HEK293 (cell line): ENCODE results near the gene TALDO1.

Experiments used
- CTCF ChIA-PET: fragments of 350-600 bp; formaldehyde crosslinking; extraction: SDS; loops from one replicate; lab custom pipeline; 2021; ENCODE audit warnings: antibody characterized with exemption; lab: Yijun Ruan, JAX
- POLR2A ChIA-PET: fragments of 300-600 bp; formaldehyde crosslinking; extraction: SDS; loops from one replicate; lab custom pipeline; 2020; ENCODE audit warnings: antibody characterized with exemption, inconsistent platforms; lab: Yijun Ruan, JAX
- H3K27ac ChIP-seq: fragments of 200-500 bp; sonication (Bioruptor generic); 2 replicates; pipeline ENCODE4 v1.5.1; 2014; ENCODE audit warnings: low read depth, low read length, control low read depth, inconsistent platforms; ENCODE audit errors: extremely low read depth
- H3K36me3 ChIP-seq, 2 experiments: fragments of 200-500 bp in 1 of 2; sonication (Bioruptor generic) in 1 of 2; 1 replicate in 1 of 2; 2 replicates in 1 of 2; pipeline ENCODE4 v1.5.1; 2014 to 2017; ENCODE audit warnings: inconsistent platforms in 2 of 2, low read length in 2 of 2; ENCODE audit not compliant: control insufficient read depth in 2 of 2, insufficient read depth in 1 of 2
- H3K4me1 ChIP-seq: fragments of 200-500 bp; sonication (Bioruptor generic); 2 replicates; pipeline ENCODE4 v1.5.1; 2014; ENCODE audit warnings: mild to moderate bottlenecking, low read length, inconsistent platforms; ENCODE audit not compliant: control insufficient read depth, insufficient read depth
- H3K4me3 ChIP-seq: 2 replicates; pipeline ENCODE4 v1.5.1; 2011; ENCODE audit warnings: low read depth, mild to moderate bottlenecking, control low read depth, low read length, moderate library complexity
- H3K9me3 ChIP-seq: fragments of 200-500 bp; sonication (Bioruptor generic); 2 replicates; pipeline ENCODE4 v1.5.1; 2014; ENCODE audit warnings: low read depth, low read length, inconsistent platforms; ENCODE audit not compliant: control insufficient read depth, insufficient read depth
- KLF1 ChIP-seq: fragments of 450-650 bp; formaldehyde crosslinking; IDR thresholded peaks from 2 replicates; pipeline ENCODE4 v1.5.1; 2016; ENCODE audit warnings: missing biosample characterization, missing genetic modification characterization
- KLF8 ChIP-seq: fragments of 450-650 bp; formaldehyde crosslinking; IDR thresholded peaks from 2 replicates; pipeline ENCODE4 v1.5.1; 2016; ENCODE audit warnings: missing biosample characterization, missing genetic modification characterization
- SCRT1 ChIP-seq: fragments of 450-650 bp; formaldehyde crosslinking; IDR thresholded peaks from 2 replicates; pipeline ENCODE4 v1.5.1; 2016; ENCODE audit warnings: missing biosample characterization, missing genetic modification characterization, borderline replicate concordance
- SCRT2 ChIP-seq: fragments of 450-650 bp; formaldehyde crosslinking; IDR thresholded peaks from 2 replicates; pipeline ENCODE4 v1.5.1; 2016; ENCODE audit warnings: missing biosample characterization, missing genetic modification characterization
- SP2 ChIP-seq: fragments of 450-650 bp; formaldehyde crosslinking; IDR thresholded peaks from 2 replicates; pipeline ENCODE4 v1.5.1; 2016; ENCODE audit warnings: missing biosample characterization, missing genetic modification characterization
- ZNF560 ChIP-seq: fragments of 450-650 bp; formaldehyde crosslinking; IDR thresholded peaks from 2 replicates; pipeline ENCODE4 v1.5.1; 2017; ENCODE audit warnings: missing biosample characterization, missing genetic modification characterization, borderline replicate concordance
- ZNF600 ChIP-seq: fragments of 450-650 bp; formaldehyde crosslinking; IDR thresholded peaks from 2 replicates; pipeline ENCODE4 v1.5.1; 2016; ENCODE audit warnings: missing biosample characterization, missing genetic modification characterization
- ZNF610 ChIP-seq: fragments of 450-650 bp; formaldehyde crosslinking; IDR thresholded peaks from 2 replicates; pipeline ENCODE4 v1.5.1; 2016; ENCODE audit warnings: missing biosample characterization, missing genetic modification characterization, borderline replicate concordance
- ZNF747 ChIP-seq: fragments of 450-650 bp; formaldehyde crosslinking; IDR thresholded peaks from 2 replicates; pipeline ENCODE4 v1.5.1; 2016; ENCODE audit warnings: missing biosample characterization, missing genetic modification characterization
- TF ChIP-seq, protein P1 (sequence below): fragments of 450-650 bp; formaldehyde crosslinking; IDR thresholded peaks from 2 replicates; pipeline ENCODE4 v1.5.1; 2016; ENCODE audit warnings: missing biosample characterization, missing genetic modification characterization
- TF ChIP-seq, protein P2 (sequence below): sonication (generic); formaldehyde crosslinking; IDR thresholded peaks from 2 replicates; pipeline ENCODE4 v1.8.1; 2022; ENCODE audit warnings: mild to moderate bottlenecking, moderate library complexity, missing genetic modification reagents

Gene TALDO1

GRCh38 chr11:704228-704674 is 43.0 kb upstream of the TALDO1 start:
- POLR2A ChIA-PET = interaction anchor here (1.1 to 2.4 kb wide), 4 partner anchors 8 to 144 kb away, joined by 3 to 19 read pairs (median 4); partner anchors contain the start of genes DEAF1, LMNTD2 and TMEM80
- TF ChIP-seq ZNF560 (tag by site-specific recombination) = no peak
- peak; percentile 46; the same call in 1 of the 2 replicates for TF ChIP-seq SCRT1 (tag by site-specific recombination)
- peak; percentile 60 for TF ChIP-seq SCRT2 (tag by site-specific recombination)
- TF ChIP-seq ZNF747 (tag by site-specific recombination) = no peak
- TF ChIP-seq, all 188 proteins: peak for 2
- CTCF ChIA-PET = interaction anchor here (0.6 to 1.0 kb wide), 2 partner anchors 23 to 127 kb away, joined by 4 to 6 read pairs; no protein-coding TSS in a partner anchor
- H3K27ac ChIP-seq = no peak overlapping the region
- peaks cover 0 to 46% of the 10 kb centered on the region in 2 experiments; a peak in 1 of 3 replicates for H3K36me3 ChIP-seq
- H3K4me3 ChIP-seq = no peak overlapping the region
- H3K4me1 ChIP-seq = no peaks in the 10 kb centered on the region
- no peaks in the 10 kb centered on the region for H3K9me3 ChIP-seq

DNA sequence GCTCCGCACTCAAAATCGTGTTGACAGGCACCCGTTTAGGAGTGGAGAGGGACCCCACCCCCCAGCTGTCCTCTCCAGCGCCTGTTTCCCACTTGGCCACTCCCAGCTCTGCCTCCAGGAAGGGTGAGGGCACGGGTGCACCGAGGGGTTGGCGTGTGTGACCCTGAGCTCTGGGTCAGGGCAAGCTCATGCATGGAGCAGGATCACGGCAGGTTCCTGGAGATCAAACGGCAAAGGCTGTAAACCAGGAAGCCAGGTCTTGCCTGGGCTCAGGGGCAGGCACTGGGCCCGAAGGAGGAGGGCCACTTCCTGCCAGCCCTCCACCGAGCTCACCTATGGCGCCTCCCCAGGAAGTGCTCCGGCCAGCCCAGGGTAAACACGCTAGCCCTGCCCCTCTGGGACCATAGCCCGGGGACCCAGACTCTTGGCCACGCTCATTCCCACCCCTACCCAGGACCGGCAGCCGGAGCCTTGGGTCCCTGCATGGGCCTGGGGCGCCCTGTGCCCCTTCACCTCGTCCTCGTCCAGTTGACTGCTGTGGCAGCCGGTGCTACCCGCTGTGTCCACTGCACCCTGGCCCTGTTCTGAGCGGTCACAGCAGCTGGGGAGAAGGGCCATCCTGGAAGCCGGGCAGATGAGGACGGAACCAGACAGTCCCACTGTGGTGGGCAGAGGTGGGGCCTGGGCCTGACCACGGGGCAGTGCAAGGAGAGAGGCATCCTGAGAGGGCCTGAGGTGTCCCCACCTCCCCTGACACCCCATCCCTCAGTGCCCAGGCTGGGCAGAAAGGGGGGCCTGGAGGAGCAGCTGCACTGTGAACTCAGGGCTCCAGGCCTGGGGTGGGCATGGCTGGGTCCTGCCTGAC is 42.3 kb upstream of the TALDO1 start:
- Histone ChIP-seq H3K4me3 (peak overlapping the region; percentile 79), H3K36me3 (peaks cover 0 to 42% of the 10 kb centered on the region in 2 experiments; a peak in 1 of 3 replicates)
- POLR2A ChIA-PET = interaction anchor here (1.6 to 2.4 kb wide), 2 partner anchors 9 to 56 kb away, joined by 3 to 19 read pairs; partner anchors contain the start of genes DEAF1 and TMEM80
- CTCF ChIA-PET = interaction anchor here (2.2 kb wide), 1 partner anchor 18 kb away, joined by 6 read pairs; no protein-coding TSS in a partner anchor
- TF ChIP-seq SP2 (tag by site-specific recombination) (0 out of 2 replicates have a peak, but pooled peaks have one; percentile 6), ZNF600 (peak; percentile 38; the same call in 1 of the 2 replicates), ZNF610 (tag by site-specific recombination) (no peak), KLF8 (no peak)
- TF ChIP-seq, all 188 proteins: peak for 2
- no peaks in the 10 kb centered on the region for H3K9me3 ChIP-seq
- H3K27ac ChIP-seq = no peak overlapping the region
- H3K4me1 ChIP-seq = no peaks in the 10 kb centered on the region

GRCh38 chr11:705646-706438 is 41.4 kb upstream of the TALDO1 start, which contains the start of gene EPS8L2:
Gene EPS8L2 (plus strand): TSS chr11:706231. CDS start chr11:709408, 3,177 bp downstream.
- Histone ChIP-seq H3K4me3 (peak within 1 kb of the TSS; percentile 79), H3K36me3 (peaks cover 0 to 36% of the 10 kb centered on the region in 2 experiments; a peak in 1 of 3 replicates), H3K4me1 (no peaks in the 10 kb centered on the region), H3K9me3 (no peaks in the 10 kb centered on the region), H3K27ac (peak within 1 kb of the TSS; percentile 40; the same call in 1 of the 2 replicates)
- CTCF ChIA-PET = interaction anchor here (0.6 to 2.2 kb wide), 2 partner anchors 17 to 184 kb away, joined by 3 to 6 read pairs; no protein-coding TSS in a partner anchor
- POLR2A ChIA-PET = interaction anchor here (1.5 to 2.4 kb wide), 2 partner anchors 10 kb away, joined by 18 to 19 read pairs; partner anchors contain the start of genes DEAF1 and TMEM80
- TF ChIP-seq KLF1 (tag by site-specific recombination) = peak; percentile 47; the same call in 1 of the 2 replicates
- TF ChIP-seq, protein P1, sequence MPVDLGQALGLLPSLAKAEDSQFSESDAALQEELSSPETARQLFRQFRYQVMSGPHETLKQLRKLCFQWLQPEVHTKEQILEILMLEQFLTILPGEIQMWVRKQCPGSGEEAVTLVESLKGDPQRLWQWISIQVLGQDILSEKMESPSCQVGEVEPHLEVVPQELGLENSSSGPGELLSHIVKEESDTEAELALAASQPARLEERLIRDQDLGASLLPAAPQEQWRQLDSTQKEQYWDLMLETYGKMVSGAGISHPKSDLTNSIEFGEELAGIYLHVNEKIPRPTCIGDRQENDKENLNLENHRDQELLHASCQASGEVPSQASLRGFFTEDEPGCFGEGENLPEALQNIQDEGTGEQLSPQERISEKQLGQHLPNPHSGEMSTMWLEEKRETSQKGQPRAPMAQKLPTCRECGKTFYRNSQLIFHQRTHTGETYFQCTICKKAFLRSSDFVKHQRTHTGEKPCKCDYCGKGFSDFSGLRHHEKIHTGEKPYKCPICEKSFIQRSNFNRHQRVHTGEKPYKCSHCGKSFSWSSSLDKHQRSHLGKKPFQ (tag by site-specific recombination) = no peak
- TF ChIP-seq, protein P2, sequence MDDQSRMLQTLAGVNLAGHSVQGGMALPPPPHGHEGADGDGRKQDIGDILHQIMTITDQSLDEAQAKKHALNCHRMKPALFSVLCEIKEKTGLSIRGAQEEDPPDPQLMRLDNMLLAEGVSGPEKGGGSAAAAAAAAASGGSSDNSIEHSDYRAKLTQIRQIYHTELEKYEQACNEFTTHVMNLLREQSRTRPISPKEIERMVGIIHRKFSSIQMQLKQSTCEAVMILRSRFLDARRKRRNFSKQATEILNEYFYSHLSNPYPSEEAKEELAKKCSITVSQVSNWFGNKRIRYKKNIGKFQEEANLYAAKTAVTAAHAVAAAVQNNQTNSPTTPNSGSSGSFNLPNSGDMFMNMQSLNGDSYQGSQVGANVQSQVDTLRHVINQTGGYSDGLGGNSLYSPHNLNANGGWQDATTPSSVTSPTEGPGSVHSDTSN (CRISPR knock-in tag) = peak; percentile 31; the same call in 1 of the 2 replicates
